H1 (cell line): Measurements from ENCODE around the gene ZNF469. TPM values are rescaled to one million over a fixed set of nuclear protein-coding genes. Genes with fewer than 3 reads are reported as not detected.

Experiments
- CTCF ChIA-PET: fragments of 300-600 bp; sonication (Branson Sonifier 250); formaldehyde crosslinking; loops from one replicate; lab custom pipeline; 2021; ENCODE audit not compliant: partially characterized antibody; lab: Charles Lee
- POLR2A ChIA-PET: fragments of 300-600 bp; sonication (Branson Sonifier 250); formaldehyde crosslinking; loops from one replicate; lab custom pipeline; 2021; ENCODE audit warnings: inconsistent platforms; ENCODE audit not compliant: partially characterized antibody; lab: Charles Lee
- DNase-seq, 2 experiments: peaks; one replicate each; pipeline versions ENCODE4 v3.0.0 to v3.0.0-alpha.2; 2010 to 2022; ENCODE audit warnings: low spot score in 2 of 2, low read depth in 1 of 2, mixed read lengths in 1 of 2
- FAIRE-seq: peaks from 2 replicates; lab custom pipeline; 2011; peaks lifted over from hg19 to GRCh38; lab: Jason Lieb, UNC
- H2AFZ ChIP-seq: 2 replicates; pipeline ENCODE4 v1.8.1; 2012; ENCODE audit warnings: low read length, inconsistent platforms
- H2AK5ac ChIP-seq: 2 replicates; pipeline ENCODE4 v1.6.1; 2013; ENCODE audit warnings: low read depth, low read length
- H2BK120ac ChIP-seq: replicated peaks from 2 replicates; pipeline ENCODE3; 2013; ENCODE audit warnings: low read depth, low read length, inconsistent platforms
- H2BK12ac ChIP-seq: 2 replicates; pipeline ENCODE4 v1.6.1; 2013; ENCODE audit warnings: low read depth, low read length
- H2BK15ac ChIP-seq: 2 replicates; pipeline ENCODE4 v1.6.1; 2013; ENCODE audit warnings: low read length
- H2BK20ac ChIP-seq: 2 replicates; pipeline ENCODE4 v1.6.1; 2013; ENCODE audit warnings: low read length
- H2BK5ac ChIP-seq: 2 replicates; pipeline ENCODE4 v1.6.1; 2013; ENCODE audit warnings: low read depth, low read length
- H3K14ac ChIP-seq: 2 replicates; pipeline ENCODE4 v1.6.1; 2013; ENCODE audit warnings: inconsistent platforms; ENCODE audit not compliant: insufficient read length
- H3K18ac ChIP-seq: 2 replicates; pipeline ENCODE4 v1.6.1; 2013; ENCODE audit warnings: low read length; ENCODE audit errors: extremely low read depth
- H3K23ac ChIP-seq: 2 replicates; pipeline ENCODE4 v1.6.1; 2013; ENCODE audit warnings: inconsistent platforms; ENCODE audit not compliant: insufficient read length
- H3K23me2 ChIP-seq: 2 replicates; pipeline ENCODE4 v1.6.1; 2013; ENCODE audit warnings: low read depth, low read length
- H3K27ac ChIP-seq: 2 replicates; pipeline ENCODE4 v1.6.1; 2011; ENCODE audit warnings: low read depth, low read length, inconsistent platforms
- H3K27me3 ChIP-seq, 4 experiments: replicated peaks in 1 of 4; 1 replicate in 1 of 4; 2 replicates in 3 of 4; pipeline versions ENCODE4 v1.6.1 to v1.8.1; 2011 to 2013; ENCODE audit warnings: low read length in 3 of 4, mild to moderate bottlenecking in 3 of 4, inconsistent platforms in 2 of 4, mixed read lengths in 2 of 4, moderate library complexity in 1 of 4; ENCODE audit not compliant: control insufficient read depth in 3 of 4, insufficient read depth in 3 of 4; ENCODE audit errors: extremely low read depth in 1 of 4
- H3K36me3 ChIP-seq, 4 experiments: 2 replicates each; pipeline versions ENCODE4 v1.6.1 to v1.8.1; 2011 to 2013; ENCODE audit warnings: mild to moderate bottlenecking in 4 of 4, low read length in 3 of 4, moderate library complexity in 2 of 4, control low read depth in 1 of 4, inconsistent platforms in 1 of 4; ENCODE audit not compliant: insufficient read depth in 4 of 4, control insufficient read depth in 2 of 4
- H3K4ac ChIP-seq: replicated peaks from 2 replicates; pipeline ENCODE3; 2013; ENCODE audit warnings: low read length, low read depth, mixed read lengths, inconsistent platforms; ENCODE audit not compliant: insufficient read length
- H3K4me1 ChIP-seq, 4 experiments: replicated peaks in 1 of 4; 1 replicate in 1 of 4; 2 replicates in 3 of 4; pipeline versions ENCODE4 v1.6.1 to v1.8.1; 2011 to 2013; ENCODE audit warnings: low read length in 3 of 4, inconsistent platforms in 2 of 4, mixed read lengths in 1 of 4; ENCODE audit not compliant: insufficient read depth in 4 of 4, control insufficient read depth in 3 of 4
- H3K4me2 ChIP-seq, 2 experiments: 2 replicates each; pipeline versions ENCODE4 v1.6.1 to v1.8.1; 2011 to 2013; ENCODE audit warnings: low read depth in 2 of 2, low read length in 2 of 2, control low read depth in 1 of 2, inconsistent platforms in 1 of 2, mild to moderate bottlenecking in 1 of 2; ENCODE audit not compliant: insufficient read depth in 1 of 2
- H3K4me3 ChIP-seq, 4 experiments: fragments of 200-600, 300-600 bp in 1 of 4; sonication (generic), shearing (Covaris generic), sonication (Bioruptor Twin) in 1 of 4; 2 replicates each; pipeline versions ENCODE4 v1.5.1 to v1.8.1; 2011 to 2016; ENCODE audit warnings: low read length in 4 of 4, low read depth in 3 of 4, control low read depth in 2 of 4, inconsistent platforms in 2 of 4, mild to moderate bottlenecking in 2 of 4, mixed read lengths in 1 of 4, moderate library complexity in 1 of 4; ENCODE audit not compliant: insufficient read depth in 2 of 4; ENCODE audit errors: extremely low read depth in 1 of 4
- H3K56ac ChIP-seq: replicated peaks from 2 replicates; pipeline ENCODE3; 2013; ENCODE audit warnings: low read depth, mild to moderate bottlenecking, mixed read lengths, low read length, inconsistent platforms; ENCODE audit not compliant: insufficient read length
- H3K79me1 ChIP-seq: 2 replicates; pipeline ENCODE4 v1.6.1; 2013; ENCODE audit warnings: low read depth, low read length, control low read depth
- H3K79me2 ChIP-seq, 2 experiments: 2 replicates each; pipeline versions ENCODE4 v1.6.1 to v1.8.1; 2012 to 2013; ENCODE audit warnings: low read length in 2 of 2, mild to moderate bottlenecking in 2 of 2, inconsistent platforms in 1 of 2; ENCODE audit not compliant: insufficient read depth in 2 of 2, control insufficient read depth in 1 of 2
- H3K9ac ChIP-seq, 4 experiments: replicated peaks in 1 of 4; 1 replicate in 1 of 4; 2 replicates in 3 of 4; pipeline versions ENCODE4 v1.6.1 to v1.8.1; 2011 to 2013; ENCODE audit warnings: low read depth in 3 of 4, low read length in 3 of 4, control low read depth in 2 of 4, mild to moderate bottlenecking in 2 of 4, moderate library complexity in 2 of 4, inconsistent platforms in 1 of 4; ENCODE audit errors: extremely low read depth in 1 of 4
- H3K9me3 ChIP-seq, 2 experiments: 2 replicates each; pipeline versions ENCODE4 v1.6.1 to v1.8.1; 2012 to 2013; ENCODE audit warnings: mild to moderate bottlenecking in 2 of 2, moderate library complexity in 2 of 2, control low read depth in 1 of 2, inconsistent platforms in 1 of 2, low read depth in 1 of 2, low read length in 1 of 2, mixed read lengths in 1 of 2; ENCODE audit not compliant: insufficient read depth in 2 of 2
- H4K20me1 ChIP-seq, 2 experiments: replicated peaks in 1 of 2; 2 replicates each; pipeline versions ENCODE3 to v1.8.1; 2011 to 2013; ENCODE audit warnings: inconsistent platforms in 2 of 2, low read length in 2 of 2, mild to moderate bottlenecking in 1 of 2; ENCODE audit not compliant: insufficient read depth in 2 of 2, control insufficient read depth in 1 of 2
- H4K5ac ChIP-seq: 2 replicates; pipeline ENCODE4 v1.6.1; 2013; ENCODE audit warnings: low read length, low read depth, mixed read lengths, inconsistent platforms; ENCODE audit not compliant: insufficient read length
- H4K8ac ChIP-seq: 2 replicates; pipeline ENCODE4 v1.8.0; 2013; ENCODE audit warnings: mild to moderate bottlenecking, moderate library complexity, low read length, inconsistent platforms; ENCODE audit not compliant: insufficient read depth; ENCODE audit errors: extremely low read depth
- H4K91ac ChIP-seq: replicated peaks from 2 replicates; pipeline ENCODE3; 2013; ENCODE audit warnings: low read length, mixed read lengths, inconsistent platforms; ENCODE audit not compliant: insufficient read length
- CHD1 ChIP-seq: IDR thresholded peaks from 2 replicates; pipeline ENCODE4 v1.6.1; 2012; ENCODE audit warnings: low read depth, low read length, improper control_type of control experiment
- CREB1 ChIP-seq: IDR thresholded peaks from 2 replicates; pipeline ENCODE4 v1.6.1; 2012; ENCODE audit warnings: inconsistent platforms
- E2F6 ChIP-seq: IDR thresholded peaks from 2 replicates; pipeline ENCODE4 v1.6.1; 2012; ENCODE audit warnings: inconsistent platforms
- FOSL1 ChIP-seq: IDR thresholded peaks from 2 replicates; pipeline ENCODE4 v1.6.1; 2011; ENCODE audit warnings: mild to moderate bottlenecking, low read depth, low read length, moderate library complexity; ENCODE audit not compliant: insufficient read depth
- KDM1A ChIP-seq: fragments of 200-600, 300-600 bp; sonication (generic); IDR thresholded peaks from 2 replicates; pipeline ENCODE4 v1.7.1; 2016; ENCODE audit warnings: mild to moderate bottlenecking, low read length, borderline replicate concordance
- NRF1 ChIP-seq: IDR thresholded peaks from 2 replicates; pipeline ENCODE4 v1.6.1; 2011; ENCODE audit warnings: mild to moderate bottlenecking, low read depth, low read length, improper control_type of control experiment
- SP4 ChIP-seq: IDR thresholded peaks from 2 replicates; pipeline ENCODE4 v1.6.1; 2012; ENCODE audit warnings: low read length, inconsistent platforms
- SRF ChIP-seq: IDR thresholded peaks from 2 replicates; pipeline ENCODE4 v1.6.1; 2011; ENCODE audit warnings: mild to moderate bottlenecking, low read depth, low read length, moderate library complexity
- TAF7 ChIP-seq: optimal IDR thresholded peaks from 2 replicates; pipeline ENCODE3; 2011; ENCODE audit warnings: low read depth, mild to moderate bottlenecking, inconsistent platforms, low read length, moderate library complexity, borderline replicate concordance
- ZNF274 ChIP-seq: IDR thresholded peaks from 2 replicates; pipeline ENCODE4 v1.7.0; 2012; ENCODE audit warnings: low read length, borderline replicate concordance; ENCODE audit errors: extremely low read depth
- WGBS, 2 experiments: shearing (Covaris generic) in 1 of 2; methylation state at CpG; one replicate each; pipeline versions ENCODE4 v1.1.6 to v1.1.7; 2013 to 2015; ENCODE audit warnings: low lambda C conversion rate in 2 of 2, mixed read lengths in 2 of 2, inconsistent platforms in 1 of 2, low coverage in 1 of 2, missing lambda C conversion rate in 1 of 2; ENCODE audit not compliant: insufficient replicate concordance in 2 of 2, insufficient coverage in 1 of 2, insufficient read length in 1 of 2; ENCODE audit errors: extremely low coverage in 1 of 2, missing lambda C conversion rate in 1 of 2; 5-methylcytosine and 5-hydroxymethylcytosine counted together
- polyA plus RNA-seq, 7 experiments: library from polyadenylated mRNA; depleted of rRNA in 3 of 7; stranded (reverse) in 5 of 7; unstranded in 2 of 7; fragments of >200 nt in 5 of 7; fragments of 200-250 nt in 2 of 7; gene quantifications; 1 replicate in 5 of 7; 2 replicates in 1 of 7; 4 replicates in 1 of 7; pipeline versions ENCODE4 v1.2.1 to v1.2.3, GENCODE V29; 2011 to 2013; ENCODE audit warnings: missing spikeins in 2 of 7, mixed read lengths in 2 of 7
- total RNA-seq: library from RNA; stranded (reverse); fragmentation: NEBNext Ultra II Directional; extraction: Animal tissue kit (Norgen Biotek cat#: 25700); gene quantifications from 2 replicates; pipeline ENCODE4 v1.2.1, GENCODE V29; 2021

The ZNF469 gene
- total and polyA plus RNA-seq, 2 of the 8 experiments (the other 6 are each of a cell fraction or from before 2014, with no cell fraction given) = 0.30 to 1.8 TPM

GRCh38 chr16:88366704-88367047 is 16.1 kb upstream of the ZNF469 start:
- 94% methylated on average over 4 of the region's 4 CpGs; no CpG with 5 or more reads in 1 of the 2 experiments for WGBS, 2 experiments
- H2AFZ ChIP-seq = no peak overlapping the region
- POLR2A ChIA-PET = no interaction called here

More at GRCh38 chr16:88366704-88367047, 16.1 kb upstream of the ZNF469 start:
- no peak overlapping the region for H3K27ac ChIP-seq
- H2BK20ac ChIP-seq = no peak overlapping the region
- H2BK5ac ChIP-seq = no peak overlapping the region
- no peak overlapping the region for H3K18ac ChIP-seq
- no peaks in the 10 kb centered on the region for H3K79me1 ChIP-seq
- no peak overlapping the region for H2BK12ac ChIP-seq
- TF ChIP-seq SP4 = no peak
- TF ChIP-seq CHD1 = no peak
- TF ChIP-seq FOSL1 = no peak
- TF ChIP-seq TAF7 = no peak
- TF ChIP-seq E2F6 = no peak
- TF ChIP-seq NRF1 = no peak
- TF ChIP-seq SRF = no peak
- TF ChIP-seq KDM1A = no peak
- TF ChIP-seq ZNF274 = no peak
- no peak for TF ChIP-seq CREB1
- H3K14ac ChIP-seq = no peak overlapping the region
- H3K4ac ChIP-seq = no peak overlapping the region
- H3K4me3 ChIP-seq = no peak overlapping the region
- H4K20me1 ChIP-seq = peaks cover 0 to 4% of the 10 kb centered on the region in 2 experiments
- no peak for DNase-seq
- H3K23ac ChIP-seq = no peak overlapping the region
- H2AK5ac ChIP-seq = peak overlapping the region; percentile 99
- 0 out of 7 replicates have a peak, but pooled peaks cover 0 to 2% (median 0%) of the 10 kb centered on the region in 4 experiments for H3K4me1 ChIP-seq
- H3K79me2 ChIP-seq = no peaks in the 10 kb centered on the region
- no peak overlapping the region for H3K4me2 ChIP-seq
- CTCF ChIA-PET = interaction anchor here (1.2 to 1.8 kb wide), 2 partner anchors 11 to 29 kb away, joined by 3 to 4 read pairs; no protein-coding TSS in a partner anchor
- no peaks in the 10 kb centered on the region for H3K27me3 ChIP-seq
- H3K36me3 ChIP-seq = no peaks in the 10 kb centered on the region
- peaks cover 13% of the 10 kb centered on the region; the same call in 1 of the 2 replicates for H3K23me2 ChIP-seq
- no peak overlapping the region for H2BK120ac ChIP-seq
- H3K56ac ChIP-seq = peak overlapping the region; percentile 62
- H3K9ac ChIP-seq = peak overlapping the region in 1 of 4 experiments; percentile 21; a peak in 1 of 7 replicates
- peaks cover 0 to 9% of the 10 kb centered on the region in 2 experiments; a peak in 2 of 4 replicates for H3K9me3 ChIP-seq
- H4K91ac ChIP-seq = no peak overlapping the region
- no peak for FAIRE-seq
- no peak overlapping the region for H2BK15ac ChIP-seq
- no peak overlapping the region for H4K8ac ChIP-seq
- no peak overlapping the region for H4K5ac ChIP-seq
